ENCODE results near the gene PHAF1.

PHAF1 gene

DNA sequence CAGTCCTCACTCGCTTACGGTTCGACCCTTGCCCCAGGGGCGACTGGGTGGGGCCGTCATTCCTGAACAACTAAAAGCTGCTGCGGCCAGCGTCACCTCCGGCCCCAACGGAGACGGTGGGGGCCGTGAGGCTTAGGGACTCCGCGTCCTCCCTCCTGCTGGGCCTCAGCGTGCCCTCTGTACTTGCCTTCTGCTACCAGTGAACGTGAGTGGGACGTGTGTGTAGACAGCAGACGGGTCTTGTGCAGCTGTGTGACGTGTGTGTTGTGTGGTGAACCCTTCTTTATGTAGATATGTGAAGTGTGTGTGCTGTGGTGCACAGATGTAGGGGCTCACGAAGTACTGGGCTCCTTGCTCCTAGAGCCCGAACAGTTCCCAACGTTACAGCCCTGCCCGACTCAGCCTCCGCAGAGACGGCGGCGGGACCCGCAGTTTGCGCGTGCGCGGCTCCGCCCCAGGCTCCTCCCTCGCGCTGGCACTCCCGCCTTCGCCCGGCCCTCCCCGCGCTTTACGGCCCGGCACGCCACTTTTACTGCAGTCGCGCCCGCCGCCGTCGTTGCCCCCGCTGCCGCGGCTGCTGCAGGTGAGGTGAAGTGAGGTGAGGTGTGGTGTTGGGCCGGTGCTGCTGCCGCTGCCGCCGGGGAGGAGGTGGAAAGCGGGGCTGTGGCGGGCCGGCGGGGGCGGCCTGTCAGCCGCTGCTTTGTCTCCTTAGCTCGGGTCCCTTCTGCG, at the start of gene PHAF1:
TSS of gene PHAF1 (plus strand) at position 535 of the 729 bp plus-strand sequence. CDS start 235 bp downstream, outside the sequence.
- TF ChIP-seq, protein P1, sequence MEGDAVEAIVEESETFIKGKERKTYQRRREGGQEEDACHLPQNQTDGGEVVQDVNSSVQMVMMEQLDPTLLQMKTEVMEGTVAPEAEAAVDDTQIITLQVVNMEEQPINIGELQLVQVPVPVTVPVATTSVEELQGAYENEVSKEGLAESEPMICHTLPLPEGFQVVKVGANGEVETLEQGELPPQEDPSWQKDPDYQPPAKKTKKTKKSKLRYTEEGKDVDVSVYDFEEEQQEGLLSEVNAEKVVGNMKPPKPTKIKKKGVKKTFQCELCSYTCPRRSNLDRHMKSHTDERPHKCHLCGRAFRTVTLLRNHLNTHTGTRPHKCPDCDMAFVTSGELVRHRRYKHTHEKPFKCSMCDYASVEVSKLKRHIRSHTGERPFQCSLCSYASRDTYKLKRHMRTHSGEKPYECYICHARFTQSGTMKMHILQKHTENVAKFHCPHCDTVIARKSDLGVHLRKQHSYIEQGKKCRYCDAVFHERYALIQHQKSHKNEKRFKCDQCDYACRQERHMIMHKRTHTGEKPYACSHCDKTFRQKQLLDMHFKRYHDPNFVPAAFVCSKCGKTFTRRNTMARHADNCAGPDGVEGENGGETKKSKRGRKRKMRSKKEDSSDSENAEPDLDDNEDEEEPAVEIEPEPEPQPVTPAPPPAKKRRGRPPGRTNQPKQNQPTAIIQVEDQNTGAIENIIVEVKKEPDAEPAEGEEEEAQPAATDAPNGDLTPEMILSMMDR (IDR thresholded peaks at IDR 0.05; ENCODE audit: insufficient read depth, low read depth, low read length, missing control alignments): no peak
- H3K4me3 ChIP-seq (ENCODE audit: low read length): peak within 1 kb of the TSS; percentile 96
- peak; percentile 95 for DNase-seq (ENCODE audit: low read depth)

DNA sequence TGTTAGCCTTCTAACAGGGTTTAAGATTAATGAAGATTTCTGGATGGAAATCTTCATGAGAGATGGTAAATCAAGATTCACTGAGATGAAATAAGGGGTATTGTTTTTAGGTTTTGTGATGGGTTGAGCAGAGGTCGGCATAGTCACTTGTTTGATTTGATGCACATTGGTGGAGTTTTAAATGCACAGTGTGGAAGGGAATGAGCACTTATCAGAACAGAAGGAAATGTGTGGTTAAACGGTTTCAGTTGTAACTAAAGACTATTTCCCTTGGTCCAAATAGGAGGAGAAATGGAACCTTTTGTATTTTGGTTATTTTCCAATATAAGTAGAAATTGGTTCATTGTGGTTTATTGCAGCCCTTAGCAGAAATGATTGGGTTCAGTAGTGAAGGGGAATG, 46.7 kb upstream of the PHAF1 start:
- no peak overlapping the region for H3K4me3 ChIP-seq (ENCODE audit: low read length)
- TF ChIP-seq, protein P1 (IDR thresholded peaks at IDR 0.05; ENCODE audit: insufficient read depth, low read depth, low read length, missing control alignments): no peak
- DNase-seq (ENCODE audit: low read depth): no peak

DNA sequence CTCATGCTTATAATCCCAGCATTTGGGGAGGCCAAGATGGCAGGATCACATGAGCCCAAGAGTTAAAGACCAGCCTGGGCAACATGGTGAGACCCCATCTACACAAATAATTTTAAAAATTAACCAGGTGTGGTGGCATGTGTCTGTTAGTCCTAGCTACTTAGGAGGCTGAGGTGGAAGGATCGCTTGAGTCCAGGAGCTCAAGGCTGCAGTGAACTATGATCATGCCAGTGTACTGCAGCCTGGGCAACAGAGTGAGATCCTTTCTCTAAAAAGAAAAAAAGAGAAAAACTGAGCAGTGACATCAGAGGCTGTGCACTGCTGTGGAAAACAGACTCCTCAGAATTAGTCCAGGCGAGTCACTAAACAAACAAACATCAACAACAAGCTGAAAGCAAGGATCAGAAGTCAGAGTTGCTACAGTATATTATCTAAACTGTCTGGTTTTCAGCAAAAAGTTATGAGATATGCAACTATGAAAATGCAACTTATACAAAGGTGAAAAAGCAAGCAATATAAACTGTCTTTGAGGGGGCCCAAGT, 41.5 kb upstream of the PHAF1 start:
- H3K4me3 ChIP-seq (ENCODE audit: low read length): no peak overlapping the region
- TF ChIP-seq, protein P1 (IDR thresholded peaks at IDR 0.05; ENCODE audit: insufficient read depth, low read depth, low read length, missing control alignments): no peak
- peak; percentile 28 for DNase-seq (ENCODE audit: low read depth)

DNA sequence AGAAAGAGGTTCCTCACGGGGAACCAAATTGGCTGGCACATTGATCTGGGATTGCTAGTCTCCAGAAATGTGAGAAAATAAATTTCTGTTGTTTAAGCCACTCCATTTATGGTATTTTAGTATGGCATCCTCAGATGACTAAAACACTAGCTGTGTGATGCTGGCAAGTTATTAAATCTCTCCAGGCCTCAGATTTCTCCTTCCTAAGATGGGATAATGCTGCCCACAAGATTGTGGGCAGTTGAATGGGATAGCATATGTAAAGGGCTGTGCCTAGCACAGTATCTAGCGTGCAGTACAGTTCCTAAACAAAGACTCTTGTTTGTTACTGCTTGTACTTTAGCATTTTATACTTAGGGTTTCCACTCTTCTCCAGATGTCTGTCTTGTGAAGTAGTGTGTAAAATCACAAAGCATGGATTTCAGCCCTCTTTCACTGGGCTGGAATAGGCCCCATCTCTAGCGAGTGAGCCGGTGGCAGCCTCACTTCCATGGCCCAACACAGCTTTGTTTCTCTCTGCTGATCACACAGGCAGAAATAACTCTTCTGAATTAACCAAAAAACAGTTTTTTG, 38.2 kb upstream of the PHAF1 start:
- TF ChIP-seq, protein P1 (IDR thresholded peaks at IDR 0.05; ENCODE audit: insufficient read depth, low read depth, low read length, missing control alignments): no peak
- no peak for DNase-seq (ENCODE audit: low read depth)

DNA sequence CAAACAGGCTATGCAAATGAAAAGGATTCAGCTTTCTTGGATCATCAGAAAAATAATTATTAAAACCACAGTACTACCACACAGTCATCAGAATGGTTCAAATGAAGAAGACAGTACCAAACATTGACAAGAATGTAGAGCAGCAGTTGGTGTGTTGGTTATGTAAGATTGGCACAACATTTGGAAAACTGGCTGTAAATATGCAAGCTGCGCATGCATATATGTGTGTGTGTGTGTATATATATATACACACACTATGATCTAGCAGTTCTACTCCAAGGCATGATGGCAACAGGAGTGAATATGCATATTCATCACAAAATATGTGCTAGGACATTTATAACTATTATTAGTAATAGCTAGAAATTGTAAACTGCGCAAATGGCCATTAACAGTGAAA, 34.4 kb upstream of the PHAF1 start:
- TF ChIP-seq, protein P1 (IDR thresholded peaks at IDR 0.05; ENCODE audit: insufficient read depth, low read depth, low read length, missing control alignments): no peak
- H3K4me3 ChIP-seq (ENCODE audit: low read length): no peak overlapping the region
- no peak for DNase-seq (ENCODE audit: low read depth)

More for the DNA sequence above, 38.2 kb upstream of the PHAF1 start:
- no peak overlapping the region for H3K4me3 ChIP-seq (ENCODE audit: low read length)

DNA sequence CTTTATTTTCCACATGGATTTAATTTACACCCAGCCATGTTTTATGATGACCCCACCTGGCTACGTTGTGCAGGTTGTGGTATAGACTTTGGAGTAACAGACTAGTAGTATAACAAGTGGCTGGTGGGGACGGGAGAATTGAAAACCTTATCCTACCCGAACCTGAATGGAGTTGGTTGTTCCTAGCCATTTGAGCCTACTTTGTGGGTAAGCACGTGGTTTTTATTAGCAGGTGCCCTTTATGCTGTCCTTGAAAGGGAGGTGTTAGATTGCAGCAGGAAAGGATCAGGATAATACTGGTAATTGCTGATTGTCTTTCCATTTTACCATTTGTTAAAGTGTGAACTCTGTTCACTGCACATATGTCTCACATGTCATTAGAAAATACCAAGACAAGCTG, 31.9 kb upstream of the PHAF1 start:
- TF ChIP-seq, protein P1 (IDR thresholded peaks at IDR 0.05; ENCODE audit: insufficient read depth, low read depth, low read length, missing control alignments): no peak
- H3K4me3 ChIP-seq (ENCODE audit: low read length): no peak overlapping the region
- no peak for DNase-seq (ENCODE audit: low read depth)
